CD4-positive, alpha-beta memory T cell (primary cell): ENCODE results near the gene TKTL1. TPM values are rescaled to one million over a fixed set of nuclear protein-coding genes. Genes with fewer than 3 reads are reported as not detected.

Experiments used
- CTCF ChIA-PET: fragments of 350-600 bp; sonication (Branson Sonifier 250); formaldehyde crosslinking; loops from one replicate; lab custom pipeline; 2021; ENCODE audit warnings: inconsistent platforms; ENCODE audit not compliant: partially characterized antibody; lab: Charles Lee
- POLR2A ChIA-PET: fragments of 350-600 bp; sonication (Branson Sonifier 250); formaldehyde crosslinking; loops from one replicate; lab custom pipeline; 2021; ENCODE audit not compliant: partially characterized antibody; lab: Charles Lee
- DNase-seq, 5 donors: peaks; one replicate each; pipeline versions ENCODE4 v3.0.0 to v3.0.0-alpha.2; 2020 to 2022; ENCODE audit warnings: mixed read lengths in 1 of 5
- H3K27ac ChIP-seq: one replicate; pipeline ENCODE4 v1.7.0; 2013; ENCODE audit warnings: low read depth, low read length
- H3K27me3 ChIP-seq: 2 replicates; pipeline ENCODE4 v1.7.0; 2013; ENCODE audit warnings: mild to moderate bottlenecking, low read length, moderate library complexity; ENCODE audit not compliant: insufficient read depth
- H3K36me3 ChIP-seq: 2 replicates; pipeline ENCODE4 v1.7.0; 2013; ENCODE audit warnings: mild to moderate bottlenecking, low read length, moderate library complexity; ENCODE audit not compliant: insufficient read depth
- H3K4me1 ChIP-seq: 2 replicates; pipeline ENCODE4 v1.7.0; 2013; ENCODE audit warnings: mild to moderate bottlenecking, low read length, moderate library complexity; ENCODE audit not compliant: insufficient read depth
- H3K4me3 ChIP-seq, 2 donors: one replicate each; pipeline ENCODE4 v1.7.0; 2013; ENCODE audit warnings: low read length in 2 of 2, mild to moderate bottlenecking in 1 of 2
- H3K9me3 ChIP-seq, 2 donors: one replicate each; pipeline ENCODE4 v1.7.0; 2013; ENCODE audit warnings: low read length in 2 of 2, control low read depth in 1 of 2; ENCODE audit not compliant: control insufficient read depth in 1 of 2
- H3K27ac Mint-ChIP-seq, 7 donors: one replicate each; pipeline ENCODE4 v1.8.0; 2020 to 2021; ENCODE audit warnings: mixed read lengths in 7 of 7, mild to moderate bottlenecking in 6 of 7, inconsistent platforms in 3 of 7, moderate library complexity in 3 of 7
- H3K27me3 Mint-ChIP-seq, 2 donors: one replicate each; pipeline ENCODE4 v1.8.0; 2020 to 2021; ENCODE audit warnings: mixed read lengths in 2 of 2
- H3K36me3 Mint-ChIP-seq, 2 donors: one replicate each; pipeline ENCODE4 v1.8.0; 2020 to 2021; ENCODE audit warnings: mixed read lengths in 2 of 2, inconsistent platforms in 1 of 2, mild to moderate bottlenecking in 1 of 2
- H3K4me1 Mint-ChIP-seq, 4 donors: one replicate each; pipeline ENCODE4 v1.8.0; 2020 to 2021; ENCODE audit warnings: mixed read lengths in 4 of 4, mild to moderate bottlenecking in 1 of 4
- H3K4me3 Mint-ChIP-seq, 8 donors: one replicate each; pipeline ENCODE4 v1.8.0; 2020 to 2021; ENCODE audit warnings: mixed read lengths in 8 of 8, mild to moderate bottlenecking in 7 of 8, moderate library complexity in 6 of 8, inconsistent platforms in 3 of 8
- H3K9me3 Mint-ChIP-seq, 8 donors: one replicate each; pipeline ENCODE4 v1.8.0; 2020 to 2021; ENCODE audit warnings: mixed read lengths in 8 of 8, mild to moderate bottlenecking in 5 of 8, inconsistent platforms in 3 of 8, moderate library complexity in 1 of 8
- intact Hi-C: fragments of 100-400 bp; cut with micrococcal nuclease; formaldehyde crosslinking; loops from one replicate; pipeline ENCODE4 v1.15.1; 2023
- polyA plus RNA-seq, 2 donors: library from polyadenylated mRNA; unstranded; fragments of 300-500 nt; fragmentation: Illumina TruSeq; gene quantifications; one replicate each; pipeline ENCODE4 v1.2.3, GENCODE V29; 2021
- total RNA-seq, 2 experiments: library from RNA; stranded (reverse); gene quantifications; one replicate each; pipeline ENCODE4 v1.2.3, GENCODE V29; 2021

TKTL1 gene
- total and polyA plus RNA-seq, 4 experiments from 2014 or later = 0.32 to 44.1 (median 10.6) TPM

DNA sequence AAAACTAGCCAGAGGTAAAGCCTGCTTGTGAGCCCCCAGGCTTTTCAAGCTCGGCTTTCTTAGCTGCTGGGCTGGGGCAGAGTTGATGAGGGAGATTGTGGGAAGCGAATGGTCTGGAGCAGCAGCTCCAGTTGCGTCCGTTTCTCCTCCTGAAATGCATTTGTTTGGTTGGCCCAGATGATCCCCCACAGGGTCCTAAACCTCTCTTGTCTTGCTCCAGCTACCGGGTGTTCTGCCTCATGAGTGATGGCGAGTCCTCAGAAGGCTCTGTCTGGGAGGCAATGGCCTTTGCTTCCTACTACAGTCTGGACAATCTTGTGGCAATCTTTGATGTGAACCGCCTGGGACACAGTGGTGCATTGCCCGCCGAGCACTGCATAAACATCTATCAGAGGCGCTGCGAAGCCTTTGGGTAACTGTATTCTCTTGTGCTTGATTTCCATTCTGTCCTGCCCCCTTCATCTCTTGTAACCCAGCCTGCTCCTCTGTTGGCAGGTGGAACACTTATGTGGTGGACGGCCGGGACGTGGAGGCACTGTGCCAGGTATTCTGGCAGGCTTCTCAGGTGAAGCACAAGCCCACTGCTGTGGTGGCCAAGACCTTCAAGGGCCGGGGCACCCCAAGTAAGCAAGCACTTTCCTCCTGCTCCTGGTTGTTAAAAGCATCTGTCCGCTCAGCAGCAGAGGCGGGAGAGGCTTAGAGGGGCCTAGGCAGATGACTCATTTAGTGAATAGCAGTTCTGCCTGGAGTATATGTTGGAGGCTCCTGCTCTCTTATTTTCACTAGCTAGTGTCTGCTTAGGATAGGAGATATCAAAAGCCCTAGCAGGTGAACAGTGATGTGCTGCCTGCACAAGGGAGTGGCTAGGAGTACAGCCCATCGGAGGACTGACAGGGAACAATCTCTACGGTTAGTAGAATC, 15.3 kb downstream of the TKTL1 start:
- H3K27me3 ChIP-seq = no peaks in the 10 kb centered on the region
- intact Hi-C loops = no loop called here
- ChIA-PET POLR2A (interaction anchor here (1.5 kb wide), 1 partner anchor 16 kb away, joined by 4 read pairs; no protein-coding TSS in a partner anchor), CTCF (interaction anchor here (1.1 to 5.0 kb wide), 2 partner anchors 174 to 175 kb away, joined by 3 to 43 read pairs; no protein-coding TSS in a partner anchor)
- no peak overlapping the region for H3K27ac ChIP-seq
- no peaks in the 10 kb centered on the region for H3K36me3 ChIP-seq
- DNase-seq = no peak
- no peak overlapping the region for H3K4me3 ChIP-seq
- H3K9me3 ChIP-seq = no peaks in the 10 kb centered on the region
- Mint-ChIP-seq H3K9me3 (no peaks in the 10 kb centered on the region), H3K36me3 (no peaks in the 10 kb centered on the region), H3K27me3 (no peaks in the 10 kb centered on the region), H3K4me3 (no peak overlapping the region), H3K4me1 (peaks cover 26 to 35% (median 29%) of the 10 kb centered on the region in 4 donors), H3K27ac (peak overlapping the region in 4 of 7 donors; percentile 32 to 76 (median 50))
- peaks cover 52% of the 10 kb centered on the region for H3K4me1 ChIP-seq

GRCh38 chrX:154312116-154312515, 16.5 kb downstream of the TKTL1 start:
- intact Hi-C loops = no loop called here
- H3K4me3 ChIP-seq = no peak overlapping the region
- Mint-ChIP-seq H3K4me1 (peaks cover 26 to 37% (median 31%) of the 10 kb centered on the region in 4 donors), H3K27ac (peak overlapping the region in 3 of 7 donors; percentile 22 to 62 (median 43)), H3K27me3 (no peaks in the 10 kb centered on the region), H3K36me3 (no peaks in the 10 kb centered on the region), H3K9me3 (peaks cover 0 to under 1% (median 0%) of the 10 kb centered on the region in 8 donors), H3K4me3 (no peak overlapping the region)
- POLR2A ChIA-PET = interaction anchor here (2.1 kb wide), 1 partner anchor 15 kb away, joined by 6 read pairs; no protein-coding TSS in a partner anchor
- no peaks in the 10 kb centered on the region for H3K9me3 ChIP-seq
- CTCF ChIA-PET = interaction anchor here (1.1 to 2.0 kb wide), 2 partner anchors 15 to 175 kb away, joined by 3 to 5 read pairs; no protein-coding TSS in a partner anchor
- H3K36me3 ChIP-seq = no peaks in the 10 kb centered on the region
- no peak overlapping the region for H3K27ac ChIP-seq
- peaks cover 52% of the 10 kb centered on the region for H3K4me1 ChIP-seq
- no peaks in the 10 kb centered on the region for H3K27me3 ChIP-seq
- no peak for DNase-seq

DNA sequence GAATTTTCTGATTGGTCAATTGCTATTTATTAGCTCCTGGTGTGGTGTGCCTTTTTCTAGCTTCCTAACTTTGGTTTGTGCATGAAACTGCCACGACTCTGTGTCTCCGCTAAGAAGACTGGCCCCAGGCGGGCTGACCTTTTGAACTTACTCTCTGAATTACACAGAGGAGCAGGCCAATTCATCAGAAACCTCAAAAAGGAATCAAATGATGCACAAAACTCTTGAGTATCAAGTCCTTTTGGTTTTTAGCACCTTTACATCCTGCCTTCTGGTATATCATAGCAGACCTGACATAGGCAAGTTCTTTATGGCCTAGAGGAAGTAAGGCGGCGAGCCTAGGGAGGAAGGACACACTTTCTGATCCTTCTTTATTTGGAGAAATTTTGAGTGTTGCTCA, 17.6 kb downstream of the TKTL1 start:
- H3K27ac Mint-ChIP-seq = peak overlapping the region; percentile 74 to 93 (median 86)
- peaks cover 0 to 2% (median 0%) of the 10 kb centered on the region in 8 donors for H3K9me3 Mint-ChIP-seq
- CTCF ChIA-PET = interaction anchor here (2.0 kb wide), 1 partner anchor 14 kb away, joined by 5 read pairs; no protein-coding TSS in a partner anchor
- POLR2A ChIA-PET = interaction anchor here (2.1 kb wide), 1 partner anchor 14 kb away, joined by 6 read pairs; no protein-coding TSS in a partner anchor
- H3K36me3 Mint-ChIP-seq = no peaks in the 10 kb centered on the region
- no peaks in the 10 kb centered on the region for H3K36me3 ChIP-seq
- DNase-seq = peak in 2 of 5 donors; percentile 25 to 37
- H3K9me3 ChIP-seq = no peaks in the 10 kb centered on the region
- H3K4me1 Mint-ChIP-seq = peaks cover 25 to 38% (median 28%) of the 10 kb centered on the region in 4 donors
- H3K27ac ChIP-seq = no peak overlapping the region
- no peaks in the 10 kb centered on the region for H3K27me3 Mint-ChIP-seq
- no peaks in the 10 kb centered on the region for H3K27me3 ChIP-seq
- intact Hi-C loops = no loop called here
- H3K4me3 ChIP-seq = no peak overlapping the region
- peaks cover 49% of the 10 kb centered on the region for H3K4me1 ChIP-seq
- H3K4me3 Mint-ChIP-seq = peak overlapping the region in 4 of 8 donors; percentile 34 to 68 (median 42)

GRCh38 chrX:154315416-154315815, 19.8 kb downstream of the TKTL1 start:
- peaks cover 0 to 4% (median 0%) of the 10 kb centered on the region in 8 donors for H3K9me3 Mint-ChIP-seq
- peaks cover 16 to 33% (median 23%) of the 10 kb centered on the region in 4 donors for H3K4me1 Mint-ChIP-seq
- H3K4me3 ChIP-seq = no peak overlapping the region
- H3K4me1 ChIP-seq = peaks cover 34% of the 10 kb centered on the region
- no peak overlapping the region for H3K4me3 Mint-ChIP-seq
- no peak overlapping the region for H3K27ac Mint-ChIP-seq
- CTCF ChIA-PET = interaction anchor here (0.8 kb wide), 1 partner anchor 11 kb away, joined by 3 read pairs; no protein-coding TSS in a partner anchor
- no peaks in the 10 kb centered on the region for H3K27me3 Mint-ChIP-seq
- H3K9me3 ChIP-seq = no peaks in the 10 kb centered on the region
- no peaks in the 10 kb centered on the region for H3K36me3 Mint-ChIP-seq
- POLR2A ChIA-PET = interaction anchor here (3.1 kb wide), 1 partner anchor 11 kb away, joined by 16 read pairs; no protein-coding TSS in a partner anchor
- H3K27me3 ChIP-seq = no peaks in the 10 kb centered on the region
- H3K36me3 ChIP-seq = no peaks in the 10 kb centered on the region
- intact Hi-C loops = no loop called here
- DNase-seq = no peak
- H3K27ac ChIP-seq = no peak overlapping the region

GRCh38 chrX:154317391-154317995, 21.9 kb downstream of the TKTL1 start:
- intact Hi-C loops = no loop called here
- no peak for DNase-seq
- Mint-ChIP-seq H3K36me3 (no peaks in the 10 kb centered on the region), H3K9me3 (peaks cover 0 to 4% (median 0%) of the 10 kb centered on the region in 8 donors), H3K27ac (peak overlapping the region in 6 of 7 donors; percentile 15 to 87 (median 61)), H3K27me3 (no peaks in the 10 kb centered on the region), H3K4me3 (peak overlapping the region in 5 of 8 donors; percentile 39 to 66 (median 58)), H3K4me1 (peaks cover 21 to 41% (median 31%) of the 10 kb centered on the region in 4 donors)
- H3K9me3 ChIP-seq = no peaks in the 10 kb centered on the region
- no peaks in the 10 kb centered on the region for H3K36me3 ChIP-seq
- no peaks in the 10 kb centered on the region for H3K27me3 ChIP-seq
- ChIA-PET POLR2A (interaction anchor here (1.1 to 3.1 kb wide), 3 partner anchors 9 to 182 kb away, joined by 4 to 16 read pairs (median 5); partner anchors contain the start of gene RPL10), CTCF (interaction anchor here (0.8 to 3.1 kb wide), 9 partner anchors 9 to 218 kb away, joined by 3 to 15 read pairs (median 6); no protein-coding TSS in a partner anchor)
- H3K27ac ChIP-seq = no peak overlapping the region
- peaks cover 32% of the 10 kb centered on the region for H3K4me1 ChIP-seq
- no peak overlapping the region for H3K4me3 ChIP-seq

DNA sequence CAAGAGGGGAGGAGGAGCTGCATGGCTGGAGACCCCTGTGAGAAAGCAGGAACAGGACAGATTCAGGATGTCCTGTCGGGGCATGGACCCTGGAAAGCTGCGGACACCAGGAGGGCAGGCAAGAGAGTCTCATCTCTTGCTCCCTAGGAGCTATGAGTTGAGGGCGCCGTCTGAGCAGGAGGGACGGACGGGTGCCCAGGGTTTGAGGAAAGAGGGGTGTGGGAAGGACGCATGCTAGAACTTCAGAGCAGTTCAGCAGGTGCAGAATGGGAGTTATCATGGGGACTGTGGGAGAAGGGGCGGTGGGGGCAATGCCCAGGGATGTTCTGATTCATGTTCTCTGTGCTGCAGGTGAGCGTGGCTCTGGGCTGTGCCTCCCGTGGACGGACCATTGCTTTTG, 24.8 kb downstream of the TKTL1 start:
- Histone ChIP-seq H3K27ac (no peak overlapping the region), H3K9me3 (no peaks in the 10 kb centered on the region), H3K4me3 (no peak overlapping the region), H3K36me3 (no peaks in the 10 kb centered on the region), H3K4me1 (peaks cover 24% of the 10 kb centered on the region), H3K27me3 (no peaks in the 10 kb centered on the region)
- H3K4me1 Mint-ChIP-seq = peaks cover 14 to 36% (median 26%) of the 10 kb centered on the region in 4 donors
- no peaks in the 10 kb centered on the region for H3K27me3 Mint-ChIP-seq
- ChIA-PET CTCF (no interaction called here), POLR2A (no interaction called here)
- H3K27ac Mint-ChIP-seq = peak overlapping the region in 2 of 7 donors; percentile 18 to 47
- no peaks in the 10 kb centered on the region for H3K36me3 Mint-ChIP-seq
- H3K9me3 Mint-ChIP-seq = peaks cover 0 to 4% (median 0%) of the 10 kb centered on the region in 8 donors
- H3K4me3 Mint-ChIP-seq = no peak overlapping the region
- intact Hi-C loops = no loop called here
- DNase-seq = no peak
